MM.1S (cell line): ENCODE measurements around the gene CA12.

Experiments used
- EZH2 ChIP-seq: fragments of 300-600 bp; sonication (generic); optimal IDR thresholded peaks from 2 replicates; pipeline ENCODE3; 2017; ENCODE audit warnings: low read depth, mild to moderate bottlenecking, antibody characterized with exemption, low read length, mixed read lengths
- TF ChIP-seq, protein P1 (sequence below): fragments of 300-600 bp; sonication (generic); IDR thresholded peaks from 2 replicates; pipeline ENCODE4 v1.5.1; 2016; ENCODE audit warnings: antibody characterized with exemption, low read length, mixed read lengths

GRCh38 chr15:63340878-63341277 is 40.8 kb downstream of the CA12 start:
- TF ChIP-seq, protein P1, sequence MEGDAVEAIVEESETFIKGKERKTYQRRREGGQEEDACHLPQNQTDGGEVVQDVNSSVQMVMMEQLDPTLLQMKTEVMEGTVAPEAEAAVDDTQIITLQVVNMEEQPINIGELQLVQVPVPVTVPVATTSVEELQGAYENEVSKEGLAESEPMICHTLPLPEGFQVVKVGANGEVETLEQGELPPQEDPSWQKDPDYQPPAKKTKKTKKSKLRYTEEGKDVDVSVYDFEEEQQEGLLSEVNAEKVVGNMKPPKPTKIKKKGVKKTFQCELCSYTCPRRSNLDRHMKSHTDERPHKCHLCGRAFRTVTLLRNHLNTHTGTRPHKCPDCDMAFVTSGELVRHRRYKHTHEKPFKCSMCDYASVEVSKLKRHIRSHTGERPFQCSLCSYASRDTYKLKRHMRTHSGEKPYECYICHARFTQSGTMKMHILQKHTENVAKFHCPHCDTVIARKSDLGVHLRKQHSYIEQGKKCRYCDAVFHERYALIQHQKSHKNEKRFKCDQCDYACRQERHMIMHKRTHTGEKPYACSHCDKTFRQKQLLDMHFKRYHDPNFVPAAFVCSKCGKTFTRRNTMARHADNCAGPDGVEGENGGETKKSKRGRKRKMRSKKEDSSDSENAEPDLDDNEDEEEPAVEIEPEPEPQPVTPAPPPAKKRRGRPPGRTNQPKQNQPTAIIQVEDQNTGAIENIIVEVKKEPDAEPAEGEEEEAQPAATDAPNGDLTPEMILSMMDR: no peak
- no peak for TF ChIP-seq EZH2
